ENCODE data around the gene KCTD10. TPM values are rescaled to one million over a fixed set of nuclear protein-coding genes. Genes with fewer than 3 reads are reported as not detected.

Gene KCTD10
- total RNA-seq, 4 donors from 2014 or later = 38.2 to 88.4 (median 63.6) TPM

Other genes starting within 250 kb of the KCTD10 start
- not detected for gene FOXN4, start 168.0 kb downstream of the KCTD10 start, total RNA-seq
- not detected for gene MYO1H, start 129.4 kb downstream of the KCTD10 start, total RNA-seq
- 10 to 100 TPM; 14.7 to 64.2 (median 30.7) TPM for gene UBE3B, start 334 bp upstream of the KCTD10 start, total RNA-seq
- 100 to 1,000 TPM in 1 of 4 donors, 10 to 100 TPM in 3; 15.0 to 234 (median 21.5) TPM for gene MMAB, start 96.2 kb upstream of the KCTD10 start, total RNA-seq
- gene MVK, start 96.5 kb upstream of the KCTD10 start, total RNA-seq = 10 to 100 TPM in 2 of 4 donors, 1 to 10 TPM in 1, under 1 TPM in 1; 0.26 to 17.1 (median 11.4) TPM
- gene FAM222A, start 236.5 kb upstream of the KCTD10 start, total RNA-seq = 1 to 10 TPM in 2 of 4 donors, under 1 TPM in 1, not detected in 1; 0.34 to 3.5 (median 1.7) TPM

All from uterus (tissue), 4 donors.